IMR-90 (cell line): ENCODE results near the gene PFN2. TPM values are rescaled to one million over a fixed set of nuclear protein-coding genes. Genes with fewer than 3 reads are reported as not detected.

Experiments
- ATAC-seq: fragments of 200-7000 bp; cut with Tn5 transposase; 2 replicates; pipeline ENCODE4 v1.9.1; 2020; ENCODE audit warnings: low read depth, mild to moderate bottlenecking, moderate library complexity
- BruUV-seq: library from RNA; stranded (reverse); fragments of 400-500 nt; replicated peaks from 2 replicates; lab custom pipeline; 2021; lab: Mats Ljungman, UMichigan
- CTCF ChIA-PET: fragments of 300-600 bp; formaldehyde crosslinking; extraction: SDS; loops from one replicate; lab custom pipeline; 2021; ENCODE audit warnings: antibody characterized with exemption; lab: Yijun Ruan, JAX
- POLR2A ChIA-PET: fragments of 300-600 bp; sonication (Branson Sonifier 250); formaldehyde crosslinking; loops from one replicate; lab custom pipeline; 2022; ENCODE audit warnings: antibody characterized with exemption; ENCODE audit not compliant: unreplicated experiment; lab: Charles Lee
- DNase-seq: peaks from one replicate; pipeline ENCODE4 v3.0.0; 2013
- H2AFZ ChIP-seq: replicated peaks from 2 replicates; pipeline ENCODE3; 2013; ENCODE audit warnings: low read length, mild to moderate bottlenecking; ENCODE audit not compliant: poor library complexity
- H2AK5ac ChIP-seq: 2 replicates; pipeline ENCODE4 v1.6.1; 2013; ENCODE audit warnings: low read depth, low read length, inconsistent platforms
- H2AK9ac ChIP-seq: replicated peaks from 2 replicates; pipeline ENCODE3; 2013; ENCODE audit warnings: mild to moderate bottlenecking, low read depth, low read length, moderate library complexity; ENCODE audit not compliant: poor library complexity
- H2BK120ac ChIP-seq: 2 replicates; pipeline ENCODE4 v1.6.1; 2013; ENCODE audit warnings: low read depth, low read length, inconsistent platforms
- H2BK15ac ChIP-seq: 3 replicates; pipeline ENCODE4 v1.6.1; 2013; ENCODE audit warnings: low read depth, low read length, inconsistent platforms
- H2BK20ac ChIP-seq: 2 replicates; pipeline ENCODE4 v1.6.1; 2013; ENCODE audit warnings: low read depth, mild to moderate bottlenecking, inconsistent platforms, low read length, moderate library complexity
- H2BK5ac ChIP-seq: 2 replicates; pipeline ENCODE4 v1.6.1; 2013; ENCODE audit warnings: mild to moderate bottlenecking, low read depth, low read length, inconsistent platforms; ENCODE audit not compliant: poor library complexity, severe bottlenecking
- H3K14ac ChIP-seq: replicated peaks from 2 replicates; pipeline ENCODE4 v1.6.1; 2013; ENCODE audit warnings: low read depth, low read length, inconsistent platforms
- H3K18ac ChIP-seq: 2 replicates; pipeline ENCODE4 v1.6.1; 2013; ENCODE audit warnings: low read depth, low read length, control low read depth
- H3K23ac ChIP-seq: 2 replicates; pipeline ENCODE4 v1.6.1; 2013; ENCODE audit warnings: low read depth, low read length, inconsistent platforms
- H3K27ac ChIP-seq: 2 replicates; pipeline ENCODE4 v1.5.1; 2013; ENCODE audit warnings: mild to moderate bottlenecking, control low read depth, low read length; ENCODE audit not compliant: insufficient read depth
- H3K27me3 ChIP-seq: 2 replicates; pipeline ENCODE4 v1.6.1; 2013; ENCODE audit warnings: low read length; ENCODE audit not compliant: control insufficient read depth, insufficient read depth
- H3K36me3 ChIP-seq: 2 replicates; pipeline ENCODE4 v1.6.1; 2013; ENCODE audit warnings: low read length, mixed read lengths; ENCODE audit not compliant: control insufficient read depth, insufficient read depth
- H3K4ac ChIP-seq: 2 replicates; pipeline ENCODE4 v1.6.1; 2013; ENCODE audit warnings: low read depth, low read length, inconsistent platforms
- H3K4me1 ChIP-seq: 2 replicates; pipeline ENCODE4 v1.6.1; 2013; ENCODE audit warnings: low read length, mixed read lengths; ENCODE audit not compliant: control insufficient read depth, insufficient read depth
- H3K4me2 ChIP-seq: 2 replicates; pipeline ENCODE4 v1.6.1; 2013; ENCODE audit warnings: low read depth, mild to moderate bottlenecking, control low read depth, low read length, moderate library complexity
- H3K4me3 ChIP-seq: 2 replicates; pipeline ENCODE4 v1.5.1; 2013; ENCODE audit warnings: low read depth, mild to moderate bottlenecking, control low read depth, low read length, moderate library complexity; ENCODE audit not compliant: insufficient read depth
- H3K56ac ChIP-seq: 2 replicates; pipeline ENCODE4 v1.6.1; 2013; ENCODE audit warnings: low read length, inconsistent platforms; ENCODE audit not compliant: insufficient read depth; ENCODE audit errors: extremely low read depth
- H3K79me1 ChIP-seq, 2 experiments: 2 replicates each; pipeline ENCODE4 v1.6.1; 2013; ENCODE audit warnings: low read length in 2 of 2, inconsistent platforms in 1 of 2, low read depth in 1 of 2
- H3K9ac ChIP-seq: 2 replicates; pipeline ENCODE4 v1.6.1; 2013; ENCODE audit warnings: low read depth, low read length, control low read depth
- H3K9me1 ChIP-seq: 2 replicates; pipeline ENCODE4 v1.6.1; 2013; ENCODE audit warnings: low read length, inconsistent platforms; ENCODE audit not compliant: insufficient read depth
- H3K9me3 ChIP-seq: 2 replicates; pipeline ENCODE4 v1.6.1; 2013; ENCODE audit warnings: low read length; ENCODE audit not compliant: control insufficient read depth, insufficient read depth
- H4K20me1 ChIP-seq: 2 replicates; pipeline ENCODE4 v1.6.1; 2013; ENCODE audit warnings: low read length, inconsistent platforms; ENCODE audit not compliant: insufficient read depth
- H4K5ac ChIP-seq: 2 replicates; pipeline ENCODE4 v1.6.1; 2013; ENCODE audit warnings: mild to moderate bottlenecking, low read depth, low read length, control low read depth
- H4K8ac ChIP-seq, 2 experiments: 2 replicates each; pipeline ENCODE4 v1.6.1; 2013; ENCODE audit warnings: low read depth in 2 of 2, low read length in 2 of 2, control low read depth in 1 of 2, inconsistent platforms in 1 of 2
- H4K91ac ChIP-seq: 2 replicates; pipeline ENCODE4 v1.6.1; 2013; ENCODE audit warnings: low read depth, low read length, inconsistent platforms; ENCODE audit not compliant: insufficient read depth
- ELK1 ChIP-seq: fragments of 150-350 bp; IDR thresholded peaks from 2 replicates; pipeline ENCODE4 v1.6.1; 2016; ENCODE audit warnings: low read depth, mild to moderate bottlenecking, low read length, moderate library complexity, borderline replicate concordance
- SMC3 ChIP-seq: fragments of 150-350 bp; IDR thresholded peaks from 2 replicates; pipeline ENCODE4 v1.6.1; 2016; ENCODE audit warnings: low read depth, mild to moderate bottlenecking, antibody characterized with exemption, low read length, moderate library complexity
- WGBS, 2 experiments: methylation state at CpG; one replicate each; pipeline versions ENCODE4 v1.1.5 to v1.1.7; 2013; ENCODE audit warnings: missing lambda C conversion rate in 2 of 2; ENCODE audit not compliant: insufficient read length in 1 of 2; ENCODE audit errors: extremely low coverage in 2 of 2; 5-methylcytosine and 5-hydroxymethylcytosine counted together
- dilution Hi-C: fragments of 300-500 bp; cut with HindIII; formaldehyde crosslinking; loops from one replicate; pipeline ENCODE4 v1.14.3; 2018; ENCODE audit warnings: low sequenced_read_pairs; ENCODE audit not compliant: unreplicated experiment
- in situ Hi-C: fragments of 300-500 bp; cut with MboI; formaldehyde crosslinking; loops from 3 replicates; pipeline ENCODE4 v1.14.3; 2019; ENCODE audit warnings: low sequenced_read_pairs, inconsistent platforms, mixed read lengths
- intact Hi-C: fragments of 100-400 bp; cut with micrococcal nuclease; formaldehyde crosslinking; loops from 2 replicates; pipeline ENCODE4 v1.10.0; 2022
- polyA plus RNA-seq, 3 experiments: library from polyadenylated mRNA; depleted of rRNA; stranded (reverse); fragments of >200 nt; gene quantifications; 2 replicates each; pipeline ENCODE4 v1.2.3, GENCODE V29; 2012; ENCODE audit warnings: low replicate concordance in 1 of 3
- total RNA-seq: library from RNA; depleted of rRNA; stranded (reverse); fragments of >200 nt; gene quantifications from 2 replicates; pipeline ENCODE4 v1.2.3, GENCODE V29; 2012

PFN2 gene
- total and polyA plus RNA-seq, 2 of the 4 experiments (the other 2 are of a cell fraction): 256 to 444 TPM

- Histone ChIP-seq H3K4me2 (no peak overlapping the region), H3K27me3 (no peaks in the 10 kb centered on the region), H3K9ac (no peak overlapping the region), H3K9me3 (no peaks in the 10 kb centered on the region), H3K4me1 (no peaks in the 10 kb centered on the region), H2AFZ (no peak overlapping the region), H2BK120ac (no peak overlapping the region), H2BK20ac (no peak overlapping the region), H3K79me1 (peaks cover 23 to 52% of the 10 kb centered on the region in 2 experiments), H4K91ac (no peak overlapping the region), H3K9me1 (no peaks in the 10 kb centered on the region; the same call in 1 of the 2 replicates), H3K27ac (no peak overlapping the region), H3K4ac (no peak overlapping the region), H4K5ac (no peak overlapping the region), H2AK5ac (no peak overlapping the region), H2AK9ac (no peak overlapping the region), H3K4me3 (no peak overlapping the region), H3K36me3 (peaks cover 5% of the 10 kb centered on the region; the same call in 1 of the 2 replicates), H4K8ac (no peak overlapping the region), H3K56ac (no peak overlapping the region), H2BK5ac (no peak overlapping the region), H3K23ac (no peak overlapping the region), H3K18ac (no peak overlapping the region), H2BK15ac (no peak overlapping the region), H3K14ac (no peak overlapping the region), H4K20me1 (peaks cover 23% of the 10 kb centered on the region; the same call in 1 of the 2 replicates)
- BruUV-seq: no TSS peak
- no peak for ATAC-seq
- DNase-seq: no peak
- ChIA-PET POLR2A (no interaction called here), CTCF (no interaction called here)
- intact Hi-C loops (no loop called here), dilution Hi-C loops (no loop called here), in situ Hi-C loops (no loop called here)
- no CpG with 5 or more reads among the region's 3 CpGs for WGBS, 2 experiments
- TF ChIP-seq ELK1: no peak
- no peak for TF ChIP-seq SMC3
Measured at GRCh38 chr3:149957361-149958125, 13.2 kb downstream of the PFN2 start.
